H7 (cell line): Measurements from ENCODE around the gene RPS3. TPM values are rescaled to one million over a fixed set of nuclear protein-coding genes. Genes with fewer than 3 reads are reported as not detected.
A peak's percentile ranks its signal among the peaks of the same experiment; 100 is the strongest.

ENCODE experiments used
- DNase-seq: peaks from one replicate; pipeline ENCODE4 v3.0.0; 2012
- H3K27me3 ChIP-seq: 2 replicates; pipeline ENCODE4 v1.6.0; 2011; ENCODE audit warnings: mild to moderate bottlenecking, low read length; ENCODE audit not compliant: control insufficient read depth, insufficient read depth
- H3K36me3 ChIP-seq: replicated peaks from 2 replicates; pipeline ENCODE4 v1.5.1; 2011; ENCODE audit warnings: low read length; ENCODE audit not compliant: control insufficient read depth, insufficient read depth
- H3K4me3 ChIP-seq: 2 replicates; pipeline ENCODE4 v1.5.1; 2011; ENCODE audit warnings: low read depth, mild to moderate bottlenecking, control low read depth, low read length, moderate library complexity; ENCODE audit not compliant: insufficient read depth
- total RNA-seq: library from RNA; depleted of rRNA; stranded (reverse); fragments of >200 nt; shearing (Covaris generic); gene quantifications from 2 replicates; pipeline ENCODE4 v1.2.3, GENCODE V29; 2014; rRNA removed

The RPS3 gene
- total RNA-seq, 1 experiment from 2014 or later, result 2,298 TPM

GRCh38 chr11:75443043-75443442, 43.7 kb downstream of the RPS3 start:
- no peaks in the 10 kb centered on the region for H3K36me3 ChIP-seq
- H3K27me3 ChIP-seq, result no peaks in the 10 kb centered on the region
- H3K4me3 ChIP-seq, result no peak overlapping the region
- DNase-seq, result no peak

- H3K27me3 ChIP-seq, result no peaks in the 10 kb centered on the region
- no peaks in the 10 kb centered on the region for H3K36me3 ChIP-seq
- no peak overlapping the region for H3K4me3 ChIP-seq
- DNase-seq, result peak; percentile 96
Observed at GRCh38 chr11:75445315-75445953, 46.1 kb downstream of the RPS3 start.

- Histone ChIP-seq H3K4me3 (no peak overlapping the region), H3K36me3 (no peaks in the 10 kb centered on the region), H3K27me3 (no peaks in the 10 kb centered on the region)
Observed at GRCh38 chr11:75447415-75447814, 48.1 kb downstream of the RPS3 start.

DNA sequence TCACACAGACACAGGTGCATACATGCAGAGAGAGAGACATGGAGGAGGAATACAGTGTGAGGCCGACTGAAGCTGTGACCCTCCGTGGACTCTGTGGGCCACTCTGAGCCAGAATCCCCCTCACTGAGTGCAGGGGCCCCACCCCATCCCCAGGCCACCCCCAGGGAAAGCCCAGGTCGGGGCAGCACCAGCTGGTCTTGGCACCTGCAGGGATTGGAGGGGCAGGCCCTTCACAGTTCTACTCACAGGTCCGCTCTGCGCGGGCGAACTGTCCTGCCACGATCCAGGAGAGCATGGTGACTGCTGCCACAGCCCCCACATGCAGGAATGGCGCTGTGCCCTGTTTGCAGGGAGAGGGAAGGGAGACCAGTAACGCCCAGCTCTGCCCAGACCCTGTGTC, 50.0 kb downstream of the RPS3 start:
- H3K4me3 ChIP-seq, result no peak overlapping the region
- DNase-seq, result no peak

More at GRCh38 chr11:75447415-75447814, 48.1 kb downstream of the RPS3 start:
- no peak for DNase-seq

GRCh38 chr11:75449776-75450175, 50.5 kb downstream of the RPS3 start:
- Histone ChIP-seq H3K4me3 (no peak overlapping the region), H3K36me3 (no peaks in the 10 kb centered on the region), H3K27me3 (no peaks in the 10 kb centered on the region)
- DNase-seq, result no peak

More for the DNA sequence above, 50.0 kb downstream of the RPS3 start:
- Histone ChIP-seq H3K36me3 (no peaks in the 10 kb centered on the region), H3K27me3 (no peaks in the 10 kb centered on the region)

- Histone ChIP-seq H3K36me3 (no peaks in the 10 kb centered on the region), H3K27me3 (no peaks in the 10 kb centered on the region), H3K4me3 (no peak overlapping the region)
- no peak for DNase-seq
Observed at GRCh38 chr11:75450236-75450635, 50.9 kb downstream of the RPS3 start.

- no peaks in the 10 kb centered on the region for H3K27me3 ChIP-seq
- peak; percentile 97 for DNase-seq
- H3K36me3 ChIP-seq, result no peaks in the 10 kb centered on the region
- H3K4me3 ChIP-seq, result no peak overlapping the region
Observed at GRCh38 chr11:75450826-75451821, 51.8 kb downstream of the RPS3 start.

- no peaks in the 10 kb centered on the region for H3K36me3 ChIP-seq
- H3K4me3 ChIP-seq, result no peak overlapping the region
- no peaks in the 10 kb centered on the region for H3K27me3 ChIP-seq
- DNase-seq, result no peak
Observed at GRCh38 chr11:75453916-75454655, 54.8 kb downstream of the RPS3 start.

GRCh38 chr11:75454987-75455386, 55.7 kb downstream of the RPS3 start:
- Histone ChIP-seq H3K4me3 (no peak overlapping the region), H3K27me3 (no peaks in the 10 kb centered on the region), H3K36me3 (no peaks in the 10 kb centered on the region)
- no peak for DNase-seq

Other genes starting within 250 kb of the RPS3 start
- gene SLCO2B1, start 248.4 kb upstream of the RPS3 start, total RNA-seq, result 0.07 TPM in 1 of 2 replicates, not detected in the other
- not detected in 2 replicates for gene TPBGL, start 158.7 kb upstream of the RPS3 start, total RNA-seq
- 110 and 116 TPM in 2 replicates for gene ARRB1, start 47.9 kb upstream of the RPS3 start, total RNA-seq
- gene KLHL35, start 33.7 kb downstream of the RPS3 start, total RNA-seq, result 1.2 and 2.7 TPM in 2 replicates
- 11.2 and 12.5 TPM in 2 replicates for gene GDPD5, start 126.4 kb downstream of the RPS3 start, total RNA-seq
- gene SERPINH1, start 162.7 kb downstream of the RPS3 start, total RNA-seq, result 540 and 638 TPM in 2 replicates